DOHH2 (cell line): ENCODE measurements around the gene DNAH11.

Experiments
- EZH2phosphoT487 ChIP-seq: fragments of 200-600 bp; sonication (generic); IDR thresholded peaks from 2 replicates; pipeline ENCODE4 v1.6.1; 2017; ENCODE audit warnings: borderline replicate concordance, mild to moderate bottlenecking, antibody characterized with exemption, low read length, moderate library complexity, mixed read lengths
- TF ChIP-seq, protein P1 (sequence below): fragments of 200-600 bp; sonication (generic); IDR thresholded peaks from one replicate; pipeline ENCODE4 v1.5.1; 2014; ENCODE audit warnings: antibody characterized with exemption, mild to moderate bottlenecking, low read depth, low read length; ENCODE audit not compliant: poor library complexity, severe bottlenecking

DNA sequence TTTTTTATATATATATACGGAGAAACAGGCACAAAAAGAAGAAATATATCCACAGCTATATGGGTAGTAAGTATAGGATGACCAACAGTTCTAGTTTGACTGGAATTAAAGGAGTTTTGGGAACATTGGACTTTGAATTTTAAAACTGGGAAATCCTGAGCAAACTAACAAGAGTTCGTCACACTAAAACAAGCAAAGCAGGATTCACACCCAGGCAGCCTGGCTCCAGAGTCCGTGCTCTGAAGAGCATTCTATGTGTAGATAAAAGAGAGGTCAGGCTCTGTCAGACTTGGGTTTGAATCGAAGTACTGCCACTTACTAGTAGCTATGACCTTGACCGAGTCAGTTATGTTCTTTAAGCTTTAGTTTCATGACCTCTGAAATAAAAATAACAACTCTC, 191.0 kb downstream of the DNAH11 start:
- TF ChIP-seq, protein P1, sequence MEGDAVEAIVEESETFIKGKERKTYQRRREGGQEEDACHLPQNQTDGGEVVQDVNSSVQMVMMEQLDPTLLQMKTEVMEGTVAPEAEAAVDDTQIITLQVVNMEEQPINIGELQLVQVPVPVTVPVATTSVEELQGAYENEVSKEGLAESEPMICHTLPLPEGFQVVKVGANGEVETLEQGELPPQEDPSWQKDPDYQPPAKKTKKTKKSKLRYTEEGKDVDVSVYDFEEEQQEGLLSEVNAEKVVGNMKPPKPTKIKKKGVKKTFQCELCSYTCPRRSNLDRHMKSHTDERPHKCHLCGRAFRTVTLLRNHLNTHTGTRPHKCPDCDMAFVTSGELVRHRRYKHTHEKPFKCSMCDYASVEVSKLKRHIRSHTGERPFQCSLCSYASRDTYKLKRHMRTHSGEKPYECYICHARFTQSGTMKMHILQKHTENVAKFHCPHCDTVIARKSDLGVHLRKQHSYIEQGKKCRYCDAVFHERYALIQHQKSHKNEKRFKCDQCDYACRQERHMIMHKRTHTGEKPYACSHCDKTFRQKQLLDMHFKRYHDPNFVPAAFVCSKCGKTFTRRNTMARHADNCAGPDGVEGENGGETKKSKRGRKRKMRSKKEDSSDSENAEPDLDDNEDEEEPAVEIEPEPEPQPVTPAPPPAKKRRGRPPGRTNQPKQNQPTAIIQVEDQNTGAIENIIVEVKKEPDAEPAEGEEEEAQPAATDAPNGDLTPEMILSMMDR, result no peak
- TF ChIP-seq EZH2phosphoT487, result no peak
